BE2C (cell line): ENCODE results near the gene PROSER2.

ENCODE experiments used
- DNase-seq: peaks from one replicate; pipeline ENCODE4 v3.0.0-alpha.2; 2020
- H3K27me3 ChIP-seq: fragments of 250-450 bp; sonication (Bioruptor Pico); 2 replicates; pipeline ENCODE4 v1.5.1; 2020; ENCODE audit warnings: mild to moderate bottlenecking
- H3K36me3 ChIP-seq: fragments of 250-450 bp; sonication (Bioruptor Pico); 2 replicates; pipeline ENCODE4 v1.5.1; 2020; ENCODE audit warnings: mild to moderate bottlenecking
- H3K4me1 ChIP-seq: fragments of 250-450 bp; sonication (Bioruptor Pico); 2 replicates; pipeline ENCODE4 v1.5.1; 2020
- H3K4me3 ChIP-seq: 2 replicates; pipeline ENCODE4 v1.5.1; 2011; ENCODE audit warnings: low read depth, low read length
- H3K9me3 ChIP-seq: fragments of 250-450 bp; sonication (Bioruptor Pico); 2 replicates; pipeline ENCODE4 v1.5.1; 2020
- CTCF ChIP-seq: IDR thresholded peaks from 2 replicates; pipeline ENCODE4 v1.5.1; 2012; ENCODE audit warnings: mild to moderate bottlenecking, low read depth, low read length

PROSER2 gene

GRCh38 chr10:11835061-11835460, 11.9 kb downstream of the PROSER2 start:
- no peak for DNase-seq
- H3K9me3 ChIP-seq: no peaks in the 10 kb centered on the region
- H3K27me3 ChIP-seq: peaks cover 3% of the 10 kb centered on the region; the same call in 1 of the 2 replicates
- no peak overlapping the region for H3K4me3 ChIP-seq
- no peak for TF ChIP-seq CTCF
- no peaks in the 10 kb centered on the region for H3K4me1 ChIP-seq
- H3K36me3 ChIP-seq: no peaks in the 10 kb centered on the region

GRCh38 chr10:11835704-11836103, 12.5 kb downstream of the PROSER2 start:
- no peak for DNase-seq
- H3K27me3 ChIP-seq: no peaks in the 10 kb centered on the region; the same call in 1 of the 2 replicates
- H3K36me3 ChIP-seq: no peaks in the 10 kb centered on the region
- TF ChIP-seq CTCF: no peak
- no peaks in the 10 kb centered on the region for H3K4me1 ChIP-seq
- no peak overlapping the region for H3K4me3 ChIP-seq
- H3K9me3 ChIP-seq: no peaks in the 10 kb centered on the region

GRCh38 chr10:11837372-11838161, 14.4 kb downstream of the PROSER2 start:
- Histone ChIP-seq H3K4me1 (no peaks in the 10 kb centered on the region), H3K4me3 (no peak overlapping the region), H3K27me3 (no peaks in the 10 kb centered on the region), H3K36me3 (no peaks in the 10 kb centered on the region), H3K9me3 (no peaks in the 10 kb centered on the region)
- TF ChIP-seq CTCF: no peak
- DNase-seq: no peak

- Histone ChIP-seq H3K27me3 (no peaks in the 10 kb centered on the region), H3K36me3 (no peaks in the 10 kb centered on the region), H3K4me1 (no peaks in the 10 kb centered on the region), H3K9me3 (no peaks in the 10 kb centered on the region), H3K4me3 (no peak overlapping the region)
- TF ChIP-seq CTCF: no peak
- DNase-seq: no peak
Measured at GRCh38 chr10:11838298-11838852, 15.2 kb downstream of the PROSER2 start.

- H3K4me3 ChIP-seq: no peak overlapping the region
- H3K4me1 ChIP-seq: no peaks in the 10 kb centered on the region
- no peak for TF ChIP-seq CTCF
- no peaks in the 10 kb centered on the region for H3K36me3 ChIP-seq
- H3K27me3 ChIP-seq: no peaks in the 10 kb centered on the region
- DNase-seq: no peak
- no peaks in the 10 kb centered on the region for H3K9me3 ChIP-seq
Measured at GRCh38 chr10:11841375-11841774, 18.2 kb downstream of the PROSER2 start.

- no peak for TF ChIP-seq CTCF
- Histone ChIP-seq H3K4me1 (no peaks in the 10 kb centered on the region), H3K4me3 (no peak overlapping the region), H3K27me3 (no peaks in the 10 kb centered on the region), H3K36me3 (no peaks in the 10 kb centered on the region), H3K9me3 (no peaks in the 10 kb centered on the region)
- DNase-seq: no peak
Measured at GRCh38 chr10:11842411-11842810, 19.3 kb downstream of the PROSER2 start.
